Measurements from ENCODE around the gene SFRP5. TPM values are rescaled to one million over a fixed set of nuclear protein-coding genes. Genes with fewer than 3 reads are reported as not detected.

SFRP5 gene
- total and polyA plus RNA-seq, 2 donors (not counting 1 experiment from before 2014, with no cell fraction given) = not detected

GRCh38 chr10:97785231-97785630 is 13.4 kb upstream of the SFRP5 start:
- H3K4me1 ChIP-seq (ENCODE audit: control insufficient read depth in 2 of 2, insufficient read depth in 2 of 2, low read length in 2 of 2) = no peaks in the 10 kb centered on the region
- Mint-ChIP-seq H3K4me1 (no peaks in the 10 kb centered on the region), H3K4me3 (no peak overlapping the region), H3K27ac (no peak overlapping the region), H3K9me3 (ENCODE audit: insufficient read depth) (no peaks in the 10 kb centered on the region), H3K27me3 (peaks cover 18% of the 10 kb centered on the region)
- no peaks in the 10 kb centered on the region for H3K9me3 ChIP-seq (ENCODE audit: control extremely low read depth in 1 of 3, control insufficient read depth in 2 of 3, insufficient read depth in 1 of 3, low read length in 2 of 3)
- no peak overlapping the region for H3K9ac ChIP-seq (ENCODE audit: low read length)
- H4K20me1 ChIP-seq (ENCODE audit: control insufficient read depth, insufficient read depth, low read length, poor library complexity, severe bottlenecking) = no peaks in the 10 kb centered on the region
- intact Hi-C loops (cut with micrococcal nuclease) = no loop called here
- CTCF ChIA-PET = no interaction called here
- POLR2A ChIA-PET = no interaction called here
- peaks cover 0 to 24% (median 0%) of the 10 kb centered on the region in 4 experiments for H3K27me3 ChIP-seq (replicated peaks in 1 of 4; ENCODE audit: control extremely low read depth in 1 of 4, control insufficient read depth in 3 of 4, insufficient read depth in 4 of 4, low read length in 3 of 4)
- no peak overlapping the region for H3K27ac ChIP-seq (ENCODE audit: low read length in 2 of 2)
- no peak overlapping the region for H3K4me3 ChIP-seq (ENCODE audit: control extremely low read depth in 1 of 5, extremely low read depth in 1 of 5, insufficient read depth in 1 of 5, low read depth in 2 of 5, low read length in 4 of 5)
- no peak overlapping the region for H2AFZ ChIP-seq (ENCODE audit: insufficient read depth, low read depth, low read length, poor library complexity, severe bottlenecking)
- no peak for ATAC-seq (ENCODE audit: low read depth)
- H3K79me2 ChIP-seq (ENCODE audit: control insufficient read depth, insufficient read depth, low read length) = no peaks in the 10 kb centered on the region
- H3K36me3 ChIP-seq (replicated peaks in 1 of 2; ENCODE audit: control extremely low read depth in 1 of 2, control insufficient read depth in 1 of 2, extremely low read depth in 1 of 2, insufficient read depth in 2 of 2, low read length in 1 of 2) = no peaks in the 10 kb centered on the region
- WGBS (ENCODE audit: insufficient coverage) = 100% methylated on average over 3 of the region's 5 CpGs
- H3K4me2 ChIP-seq (replicated peaks; ENCODE audit: low read depth, low read length, poor library complexity, severe bottlenecking) = no peak overlapping the region
- TF ChIP-seq EZH2 (IDR thresholded peaks at IDR 0.05; ENCODE audit: borderline replicate concordance, insufficient read depth, low read depth, low read length, poor library complexity, severe bottlenecking) = no peak
- DNase-seq = no peak

GRCh38 chr10:97784200-97784810 is 12.5 kb upstream of the SFRP5 start:
- no peak overlapping the region for H3K4me2 ChIP-seq (replicated peaks; ENCODE audit: low read depth, low read length, poor library complexity, severe bottlenecking)
- no peak overlapping the region for H3K27ac ChIP-seq (ENCODE audit: low read length in 2 of 2)
- intact Hi-C loops (cut with micrococcal nuclease) = no loop called here
- H2AFZ ChIP-seq (ENCODE audit: insufficient read depth, low read depth, low read length, poor library complexity, severe bottlenecking) = no peak overlapping the region
- no peak for DNase-seq
- no peak overlapping the region for H3K9ac ChIP-seq (ENCODE audit: low read length)
- no peaks in the 10 kb centered on the region for H3K36me3 ChIP-seq (replicated peaks in 1 of 2; ENCODE audit: control extremely low read depth in 1 of 2, control insufficient read depth in 1 of 2, extremely low read depth in 1 of 2, insufficient read depth in 2 of 2, low read length in 1 of 2)
- no peak overlapping the region for H3K27ac Mint-ChIP-seq
- WGBS (ENCODE audit: insufficient coverage) = 86% methylated on average over 6 of the region's 9 CpGs
- TF ChIP-seq CTCF (IDR thresholded peaks at IDR 0.05) (no peak), EZH2 (IDR thresholded peaks at IDR 0.05; ENCODE audit: borderline replicate concordance, insufficient read depth, low read depth, low read length, poor library complexity, severe bottlenecking) (no peak)
- H3K79me2 ChIP-seq (ENCODE audit: control insufficient read depth, insufficient read depth, low read length) = no peaks in the 10 kb centered on the region
- no peaks in the 10 kb centered on the region for H4K20me1 ChIP-seq (ENCODE audit: control insufficient read depth, insufficient read depth, low read length, poor library complexity, severe bottlenecking)
- ChIA-PET CTCF (no interaction called here), POLR2A (no interaction called here)
- peaks cover 10% of the 10 kb centered on the region for H3K27me3 Mint-ChIP-seq
- H3K4me3 ChIP-seq (ENCODE audit: control extremely low read depth in 1 of 5, extremely low read depth in 1 of 5, insufficient read depth in 1 of 5, low read depth in 2 of 5, low read length in 4 of 5) = no peak overlapping the region
- no peaks in the 10 kb centered on the region for H3K4me1 Mint-ChIP-seq
- no peaks in the 10 kb centered on the region for H3K9me3 ChIP-seq (ENCODE audit: control extremely low read depth in 1 of 3, control insufficient read depth in 2 of 3, insufficient read depth in 1 of 3, low read length in 2 of 3)
- peaks cover 0 to 18% (median 0%) of the 10 kb centered on the region in 4 experiments for H3K27me3 ChIP-seq (replicated peaks in 1 of 4; ENCODE audit: control extremely low read depth in 1 of 4, control insufficient read depth in 3 of 4, insufficient read depth in 4 of 4, low read length in 3 of 4)
- ATAC-seq (ENCODE audit: low read depth) = no peak
- no peaks in the 10 kb centered on the region for H3K4me1 ChIP-seq (ENCODE audit: control insufficient read depth in 2 of 2, insufficient read depth in 2 of 2, low read length in 2 of 2)
- no peaks in the 10 kb centered on the region for H3K9me3 Mint-ChIP-seq (ENCODE audit: insufficient read depth)
- no peak overlapping the region for H3K4me3 Mint-ChIP-seq
